ENCODE data around the gene GABRB3.

DNA sequence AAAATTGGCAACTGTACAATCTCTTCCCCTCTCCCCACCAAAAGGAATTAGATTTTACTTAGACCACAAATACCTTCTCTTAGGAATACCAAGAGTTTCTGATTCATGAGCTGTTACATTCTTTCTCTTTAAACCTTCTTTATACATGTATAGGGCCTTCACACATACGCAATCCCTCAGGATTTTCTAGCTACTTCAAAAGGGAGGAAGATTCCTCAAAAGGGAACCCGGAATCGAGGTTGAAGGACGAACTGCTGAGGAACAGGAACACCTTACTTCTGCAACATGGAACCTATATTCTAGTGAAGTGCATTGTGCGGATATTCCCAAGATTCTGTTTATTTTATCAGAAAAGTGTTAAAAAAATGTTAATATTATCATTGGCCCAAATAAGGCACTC, 52.3 kb downstream of the GABRB3 start:
- TF ChIP-seq, protein P1, sequence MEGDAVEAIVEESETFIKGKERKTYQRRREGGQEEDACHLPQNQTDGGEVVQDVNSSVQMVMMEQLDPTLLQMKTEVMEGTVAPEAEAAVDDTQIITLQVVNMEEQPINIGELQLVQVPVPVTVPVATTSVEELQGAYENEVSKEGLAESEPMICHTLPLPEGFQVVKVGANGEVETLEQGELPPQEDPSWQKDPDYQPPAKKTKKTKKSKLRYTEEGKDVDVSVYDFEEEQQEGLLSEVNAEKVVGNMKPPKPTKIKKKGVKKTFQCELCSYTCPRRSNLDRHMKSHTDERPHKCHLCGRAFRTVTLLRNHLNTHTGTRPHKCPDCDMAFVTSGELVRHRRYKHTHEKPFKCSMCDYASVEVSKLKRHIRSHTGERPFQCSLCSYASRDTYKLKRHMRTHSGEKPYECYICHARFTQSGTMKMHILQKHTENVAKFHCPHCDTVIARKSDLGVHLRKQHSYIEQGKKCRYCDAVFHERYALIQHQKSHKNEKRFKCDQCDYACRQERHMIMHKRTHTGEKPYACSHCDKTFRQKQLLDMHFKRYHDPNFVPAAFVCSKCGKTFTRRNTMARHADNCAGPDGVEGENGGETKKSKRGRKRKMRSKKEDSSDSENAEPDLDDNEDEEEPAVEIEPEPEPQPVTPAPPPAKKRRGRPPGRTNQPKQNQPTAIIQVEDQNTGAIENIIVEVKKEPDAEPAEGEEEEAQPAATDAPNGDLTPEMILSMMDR (IDR thresholded peaks at IDR 0.05; ENCODE audit: insufficient read depth, low read depth, low read length): no peak
- TF ChIP-seq EZH2 (IDR thresholded peaks at IDR 0.05; ENCODE audit: insufficient read depth, low read length): no peak

Measured in astrocyte (in vitro differentiated cells and primary cell).